ENCODE data around the gene ZBTB7C. TPM values are rescaled to one million over a fixed set of nuclear protein-coding genes. Genes with fewer than 3 reads are reported as not detected.

Gene ZBTB7C
- total and polyA plus RNA-seq, 8 donors: 1.7 to 8.7 (median 2.7) TPM

DNA sequence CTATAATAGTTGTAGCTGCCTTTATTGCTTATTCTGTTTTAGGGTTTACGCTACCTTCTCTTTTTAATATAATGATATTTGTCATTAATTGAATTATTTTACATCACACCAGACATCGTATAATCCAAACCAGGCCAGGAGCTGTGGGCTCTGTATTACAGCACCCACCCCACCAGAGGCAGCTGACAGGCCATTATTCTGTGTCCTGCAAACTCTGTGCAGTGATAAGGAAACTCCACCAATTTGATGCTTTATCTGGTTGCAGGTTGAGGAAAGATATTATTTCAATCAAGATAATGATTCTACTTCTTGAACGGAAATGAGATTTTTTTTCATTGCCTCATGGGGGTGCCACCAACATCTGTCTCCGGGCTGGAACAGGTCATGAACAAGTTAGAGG, 227.3 kb downstream of the ZBTB7C start:
- TF ChIP-seq, protein P1, sequence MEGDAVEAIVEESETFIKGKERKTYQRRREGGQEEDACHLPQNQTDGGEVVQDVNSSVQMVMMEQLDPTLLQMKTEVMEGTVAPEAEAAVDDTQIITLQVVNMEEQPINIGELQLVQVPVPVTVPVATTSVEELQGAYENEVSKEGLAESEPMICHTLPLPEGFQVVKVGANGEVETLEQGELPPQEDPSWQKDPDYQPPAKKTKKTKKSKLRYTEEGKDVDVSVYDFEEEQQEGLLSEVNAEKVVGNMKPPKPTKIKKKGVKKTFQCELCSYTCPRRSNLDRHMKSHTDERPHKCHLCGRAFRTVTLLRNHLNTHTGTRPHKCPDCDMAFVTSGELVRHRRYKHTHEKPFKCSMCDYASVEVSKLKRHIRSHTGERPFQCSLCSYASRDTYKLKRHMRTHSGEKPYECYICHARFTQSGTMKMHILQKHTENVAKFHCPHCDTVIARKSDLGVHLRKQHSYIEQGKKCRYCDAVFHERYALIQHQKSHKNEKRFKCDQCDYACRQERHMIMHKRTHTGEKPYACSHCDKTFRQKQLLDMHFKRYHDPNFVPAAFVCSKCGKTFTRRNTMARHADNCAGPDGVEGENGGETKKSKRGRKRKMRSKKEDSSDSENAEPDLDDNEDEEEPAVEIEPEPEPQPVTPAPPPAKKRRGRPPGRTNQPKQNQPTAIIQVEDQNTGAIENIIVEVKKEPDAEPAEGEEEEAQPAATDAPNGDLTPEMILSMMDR (IDR thresholded peaks at IDR 0.05): no peak
- DNase-seq (no peak), ATAC-seq (no peak)
- H3K27me3 ChIP-seq: no peaks in the 10 kb centered on the region
- H3K9me3 ChIP-seq: no peaks in the 10 kb centered on the region
- H3K4me3 ChIP-seq: no peak overlapping the region
- no peak overlapping the region for H3K27ac ChIP-seq
- H3K4me1 ChIP-seq: no peaks in the 10 kb centered on the region
- no peaks in the 10 kb centered on the region for H3K36me3 ChIP-seq
- intact Hi-C loops (cut with DNase I): no loop called here

DNA sequence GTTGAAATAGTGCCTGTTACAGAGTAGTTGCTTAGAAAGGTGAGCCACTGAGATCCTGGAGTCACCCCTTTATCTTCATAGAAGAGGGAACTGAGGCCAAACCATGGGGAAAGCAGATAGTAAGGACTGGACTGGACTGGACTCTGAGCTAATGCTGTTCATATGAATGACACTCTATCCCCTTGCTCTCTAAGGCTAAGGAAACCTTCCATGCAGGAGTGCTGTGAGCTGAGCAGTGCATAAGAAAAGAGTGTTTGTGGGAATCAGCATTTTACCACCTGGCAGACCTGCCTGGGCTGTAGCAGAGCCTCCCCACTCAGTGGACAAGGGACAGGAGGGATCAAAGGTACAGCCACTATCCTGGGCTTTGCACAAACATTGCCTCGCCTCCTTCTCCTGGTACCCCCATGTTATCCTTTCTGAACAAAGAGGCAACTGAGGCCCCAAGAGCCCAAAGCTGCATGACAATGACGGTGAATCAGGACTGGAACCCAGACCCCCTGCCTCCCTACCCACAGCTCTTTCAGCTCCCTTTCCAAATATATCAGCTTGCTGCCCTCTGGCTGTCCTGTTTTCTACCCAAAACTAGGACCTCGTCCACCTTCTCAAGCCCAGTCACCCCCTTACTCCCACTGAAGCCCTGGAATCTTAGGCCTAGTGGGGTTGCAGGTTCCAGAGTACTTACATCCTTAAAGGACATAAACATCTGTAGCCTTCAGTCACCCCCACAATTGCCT, 227.9 kb downstream of the ZBTB7C start:
- no peaks in the 10 kb centered on the region for H3K4me1 ChIP-seq
- no peak overlapping the region for H3K4me3 ChIP-seq
- H3K9me3 ChIP-seq: no peaks in the 10 kb centered on the region
- intact Hi-C loops (cut with DNase I): no loop called here
- H3K27ac ChIP-seq: no peak overlapping the region
- TF ChIP-seq, protein P1 (IDR thresholded peaks at IDR 0.05): no peak
- H3K36me3 ChIP-seq: no peaks in the 10 kb centered on the region
- DNase-seq (no peak), ATAC-seq (no peak)
- H3K27me3 ChIP-seq: no peaks in the 10 kb centered on the region

- no peaks in the 10 kb centered on the region for H3K27me3 ChIP-seq
- H3K27ac ChIP-seq: no peak overlapping the region
- no peaks in the 10 kb centered on the region for H3K4me1 ChIP-seq
- H3K36me3 ChIP-seq: no peaks in the 10 kb centered on the region
- H3K4me3 ChIP-seq: no peak overlapping the region
- TF ChIP-seq, protein P1 (IDR thresholded peaks at IDR 0.05): no peak
- H3K9me3 ChIP-seq: no peaks in the 10 kb centered on the region
- intact Hi-C loops (cut with DNase I): no loop called here
- ATAC-seq (no peak), DNase-seq (no peak)
Observed at GRCh38 chr18:48179666-48180065, 229.5 kb downstream of the ZBTB7C start.

GRCh38 chr18:48179001-48179400, 230.2 kb downstream of the ZBTB7C start:
- no peaks in the 10 kb centered on the region for H3K36me3 ChIP-seq
- intact Hi-C loops (cut with DNase I): no loop called here
- TF ChIP-seq, protein P1 (IDR thresholded peaks at IDR 0.05): no peak

DNA sequence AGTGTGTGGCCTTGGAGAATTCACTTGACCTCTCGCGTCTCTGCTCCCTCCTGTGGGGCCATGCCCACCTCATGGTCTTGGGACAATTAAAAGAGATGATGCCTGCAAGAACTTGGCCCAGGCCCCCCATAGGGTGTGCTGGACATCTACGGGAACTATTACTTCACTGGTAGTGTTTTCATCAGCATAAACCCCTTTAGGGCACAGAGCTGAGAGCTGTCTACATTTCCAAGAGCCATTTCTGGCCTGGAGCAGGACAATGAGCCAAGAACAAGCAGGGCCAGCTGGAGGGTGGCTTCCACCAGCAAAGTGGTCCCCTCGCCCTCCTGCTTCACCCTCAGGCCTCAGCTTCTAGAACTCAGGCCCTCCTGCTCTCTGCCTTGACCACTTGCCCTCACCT, 232.3 kb downstream of the ZBTB7C start:
- Histone ChIP-seq H3K4me1 (no peaks in the 10 kb centered on the region), H3K4me3 (no peak overlapping the region), H3K27me3 (no peaks in the 10 kb centered on the region), H3K27ac (no peak overlapping the region), H3K9me3 (no peaks in the 10 kb centered on the region), H3K36me3 (no peaks in the 10 kb centered on the region)
- ATAC-seq: no peak
- no peak for DNase-seq
- intact Hi-C loops (cut with DNase I): no loop called here
- TF ChIP-seq, protein P1 (IDR thresholded peaks at IDR 0.05): no peak

More at GRCh38 chr18:48179001-48179400, 230.2 kb downstream of the ZBTB7C start:
- ATAC-seq (no peak), DNase-seq (no peak)
- Histone ChIP-seq H3K27me3 (no peaks in the 10 kb centered on the region), H3K4me1 (no peaks in the 10 kb centered on the region), H3K4me3 (no peak overlapping the region), H3K9me3 (no peaks in the 10 kb centered on the region), H3K27ac (no peak overlapping the region)

Measured in left lung (tissue), 10 donors.